ENCODE results near the gene B3GALT6.

- TF ChIP-seq, protein P1, sequence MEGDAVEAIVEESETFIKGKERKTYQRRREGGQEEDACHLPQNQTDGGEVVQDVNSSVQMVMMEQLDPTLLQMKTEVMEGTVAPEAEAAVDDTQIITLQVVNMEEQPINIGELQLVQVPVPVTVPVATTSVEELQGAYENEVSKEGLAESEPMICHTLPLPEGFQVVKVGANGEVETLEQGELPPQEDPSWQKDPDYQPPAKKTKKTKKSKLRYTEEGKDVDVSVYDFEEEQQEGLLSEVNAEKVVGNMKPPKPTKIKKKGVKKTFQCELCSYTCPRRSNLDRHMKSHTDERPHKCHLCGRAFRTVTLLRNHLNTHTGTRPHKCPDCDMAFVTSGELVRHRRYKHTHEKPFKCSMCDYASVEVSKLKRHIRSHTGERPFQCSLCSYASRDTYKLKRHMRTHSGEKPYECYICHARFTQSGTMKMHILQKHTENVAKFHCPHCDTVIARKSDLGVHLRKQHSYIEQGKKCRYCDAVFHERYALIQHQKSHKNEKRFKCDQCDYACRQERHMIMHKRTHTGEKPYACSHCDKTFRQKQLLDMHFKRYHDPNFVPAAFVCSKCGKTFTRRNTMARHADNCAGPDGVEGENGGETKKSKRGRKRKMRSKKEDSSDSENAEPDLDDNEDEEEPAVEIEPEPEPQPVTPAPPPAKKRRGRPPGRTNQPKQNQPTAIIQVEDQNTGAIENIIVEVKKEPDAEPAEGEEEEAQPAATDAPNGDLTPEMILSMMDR (tag by site-specific recombination; IDR thresholded peaks at IDR 0.05) = no peak
- TF ChIP-seq BCL11A (tag by site-specific recombination; IDR thresholded peaks at IDR 0.05; ENCODE audit: low read depth) (no peak), ZNF274 (IDR thresholded peaks at IDR 0.05; ENCODE audit: low read length) (no peak), ZNF274 (tag by site-specific recombination; IDR thresholded peaks at IDR 0.05; ENCODE audit: borderline replicate concordance) (no peak), ZNF302 (tag by site-specific recombination; IDR thresholded peaks at IDR 0.05; ENCODE audit: low read depth) (no peak), ZNF776 (tag by site-specific recombination; IDR thresholded peaks at IDR 0.05; ENCODE audit: borderline replicate concordance) (no peak), ZNF624 (tag by site-specific recombination; IDR thresholded peaks at IDR 0.05) (no peak), ZBTB7A (tag by site-specific recombination; IDR thresholded peaks at IDR 0.05; ENCODE audit: low read depth) (no peak), ZNF529 (tag by site-specific recombination; IDR thresholded peaks at IDR 0.05; ENCODE audit: insufficient replicate concordance) (no peak), ZNF112 (tag by site-specific recombination; IDR thresholded peaks at IDR 0.05) (no peak), ZNF121 (tag by site-specific recombination; IDR thresholded peaks at IDR 0.05) (no peak), KLF1 (tag by site-specific recombination; IDR thresholded peaks at IDR 0.05) (peak; percentile 40), ZNF362 (tag by site-specific recombination; IDR thresholded peaks at IDR 0.05) (no peak)
- TF ChIP-seq, protein P2, sequence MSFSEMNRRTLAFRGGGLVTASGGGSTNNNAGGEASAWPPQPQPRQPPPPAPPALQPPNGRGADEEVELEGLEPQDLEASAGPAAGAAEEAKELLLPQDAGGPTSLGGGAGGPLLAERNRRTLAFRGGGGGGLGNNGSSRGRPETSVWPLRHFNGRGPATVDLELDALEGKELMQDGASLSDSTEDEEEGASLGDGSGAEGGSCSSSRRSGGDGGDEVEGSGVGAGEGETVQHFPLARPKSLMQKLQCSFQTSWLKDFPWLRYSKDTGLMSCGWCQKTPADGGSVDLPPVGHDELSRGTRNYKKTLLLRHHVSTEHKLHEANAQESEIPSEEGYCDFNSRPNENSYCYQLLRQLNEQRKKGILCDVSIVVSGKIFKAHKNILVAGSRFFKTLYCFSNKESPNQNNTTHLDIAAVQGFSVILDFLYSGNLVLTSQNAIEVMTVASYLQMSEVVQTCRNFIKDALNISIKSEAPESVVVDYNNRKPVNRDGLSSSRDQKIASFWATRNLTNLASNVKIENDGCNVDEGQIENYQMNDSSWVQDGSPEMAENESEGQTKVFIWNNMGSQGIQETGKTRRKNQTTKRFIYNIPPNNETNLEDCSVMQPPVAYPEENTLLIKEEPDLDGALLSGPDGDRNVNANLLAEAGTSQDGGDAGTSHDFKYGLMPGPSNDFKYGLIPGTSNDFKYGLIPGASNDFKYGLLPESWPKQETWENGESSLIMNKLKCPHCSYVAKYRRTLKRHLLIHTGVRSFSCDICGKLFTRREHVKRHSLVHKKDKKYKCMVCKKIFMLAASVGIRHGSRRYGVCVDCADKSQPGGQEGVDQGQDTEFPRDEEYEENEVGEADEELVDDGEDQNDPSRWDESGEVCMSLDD (tag by site-specific recombination; IDR thresholded peaks at IDR 0.05) = no peak
These were observed 29.0 kb upstream of the B3GALT6 start for GRCh38 chr1:1202831-1203560.
